SK-N-SH treated with all-trans-retinoic acid at 6 μM for 48 hours (cell line): Measurements from ENCODE around the gene SLC45A1.

Experiments used
- CSDC2 ChIP-seq: fragments of 250-450 bp; sonication (Bioruptor Pico); IDR thresholded peaks from 2 replicates; pipeline ENCODE4 v1.5.0; 2020; ENCODE audit warnings: mild to moderate bottlenecking, moderate library complexity
- GLIS3 ChIP-seq: fragments of 250-450 bp; sonication (Bioruptor Pico); IDR thresholded peaks from 2 replicates; pipeline ENCODE4 v1.5.0; 2020; ENCODE audit warnings: mild to moderate bottlenecking, moderate library complexity
- ISL1 ChIP-seq: fragments of 250-450 bp; sonication (Bioruptor Pico); IDR thresholded peaks from 2 replicates; pipeline ENCODE4 v2.1.2; 2022; ENCODE audit warnings: mild to moderate bottlenecking, moderate library complexity
- OSR1 ChIP-seq: fragments of 250-450 bp; sonication (Bioruptor Pico); IDR thresholded peaks from 2 replicates; pipeline ENCODE4 v1.8.0; 2022; ENCODE audit warnings: moderate library complexity, mild to moderate bottlenecking, inconsistent platforms
- PATZ1 ChIP-seq: fragments of 250-450 bp; sonication (Bioruptor Pico); IDR thresholded peaks from 2 replicates; pipeline ENCODE4 v1.8.0; 2020; ENCODE audit warnings: mild to moderate bottlenecking, moderate library complexity, borderline replicate concordance
- POU6F1 ChIP-seq: fragments of 250-450 bp; sonication (Bioruptor Pico); IDR thresholded peaks from 2 replicates; pipeline ENCODE4 v1.8.0; 2021; ENCODE audit warnings: low read depth, mild to moderate bottlenecking, moderate library complexity, borderline replicate concordance
- PPARA ChIP-seq: fragments of 250-450 bp; sonication (Bioruptor Pico); IDR thresholded peaks from 2 replicates; pipeline ENCODE4 v1.5.0; 2020; ENCODE audit warnings: mild to moderate bottlenecking, borderline replicate concordance
- RARB ChIP-seq: fragments of 250-450 bp; sonication (Bioruptor Pico); IDR thresholded peaks from 2 replicates; pipeline ENCODE4 v1.8.0; 2021; ENCODE audit warnings: mild to moderate bottlenecking, moderate library complexity
- SNAI2 ChIP-seq: fragments of 250-450 bp; sonication (Bioruptor Pico); IDR thresholded peaks from 2 replicates; pipeline ENCODE4 v1.5.0; 2020; ENCODE audit warnings: mild to moderate bottlenecking, moderate library complexity
- TOX ChIP-seq: fragments of 250-450 bp; sonication (Bioruptor Pico); IDR thresholded peaks from 2 replicates; pipeline ENCODE4 v1.8.0; 2021; ENCODE audit warnings: mild to moderate bottlenecking, moderate library complexity, borderline replicate concordance
- ZFP30 ChIP-seq: fragments of 450-650 bp; formaldehyde crosslinking; IDR thresholded peaks from 2 replicates; pipeline ENCODE4 v1.5.0; 2022; ENCODE audit warnings: mild to moderate bottlenecking, moderate library complexity
- ZNF565 ChIP-seq: fragments of 450-650 bp; formaldehyde crosslinking; conservative IDR thresholded peaks from 2 replicates; pipeline ENCODE4 v1.5.0; 2020; ENCODE audit warnings: low read depth, mild to moderate bottlenecking, moderate library complexity
- ZNF70 ChIP-seq: fragments of 450-650 bp; formaldehyde crosslinking; IDR thresholded peaks from 2 replicates; pipeline ENCODE4 v1.5.0; 2020; ENCODE audit warnings: mild to moderate bottlenecking, moderate library complexity
- TF ChIP-seq, protein P1 (sequence below): fragments of 250-450 bp; sonication (Bioruptor Pico); IDR thresholded peaks from 2 replicates; pipeline ENCODE4 v1.5.1; 2020; ENCODE audit warnings: low read depth, mild to moderate bottlenecking, moderate library complexity

DNA sequence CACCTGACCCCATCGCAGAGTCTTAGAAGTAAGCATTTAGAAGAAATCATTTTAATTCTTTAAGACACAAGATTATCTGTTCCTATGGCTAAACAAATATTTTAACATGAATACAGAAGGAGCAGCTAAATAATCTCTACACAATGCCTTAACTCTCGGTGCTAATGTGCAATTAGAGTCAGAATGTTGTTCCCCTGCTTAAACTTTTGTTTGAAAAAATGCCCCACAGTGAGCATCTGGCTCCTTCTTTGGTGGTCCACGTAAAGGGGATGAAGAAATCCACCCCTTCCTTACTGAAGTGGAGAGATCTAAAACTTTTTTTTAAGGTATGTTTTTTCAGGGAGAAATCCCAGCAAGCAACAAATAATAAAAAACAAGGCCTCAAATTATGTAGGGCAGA is 55.2 kb downstream of the SLC45A1 start:
- TF ChIP-seq ZNF565 (CRISPR knock-in tag) = no peak
- TF ChIP-seq CSDC2 (CRISPR knock-in tag) = no peak
- TF ChIP-seq SNAI2 (CRISPR knock-in tag) = no peak
- no peak for TF ChIP-seq OSR1 (CRISPR knock-in tag)
- TF ChIP-seq ISL1 (CRISPR knock-in tag) = no peak
- no peak for TF ChIP-seq TOX (CRISPR knock-in tag)
- TF ChIP-seq, protein P1, sequence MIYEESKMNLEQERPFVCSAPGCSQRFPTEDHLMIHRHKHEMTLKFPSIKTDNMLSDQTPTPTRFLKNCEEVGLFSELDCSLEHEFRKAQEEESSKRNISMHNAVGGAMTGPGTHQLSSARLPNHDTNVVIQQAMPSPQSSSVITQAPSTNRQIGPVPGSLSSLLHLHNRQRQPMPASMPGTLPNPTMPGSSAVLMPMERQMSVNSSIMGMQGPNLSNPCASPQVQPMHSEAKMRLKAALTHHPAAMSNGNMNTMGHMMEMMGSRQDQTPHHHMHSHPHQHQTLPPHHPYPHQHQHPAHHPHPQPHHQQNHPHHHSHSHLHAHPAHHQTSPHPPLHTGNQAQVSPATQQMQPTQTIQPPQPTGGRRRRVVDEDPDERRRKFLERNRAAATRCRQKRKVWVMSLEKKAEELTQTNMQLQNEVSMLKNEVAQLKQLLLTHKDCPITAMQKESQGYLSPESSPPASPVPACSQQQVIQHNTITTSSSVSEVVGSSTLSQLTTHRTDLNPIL = no peak
- TF ChIP-seq ZNF70 = no peak
- no peak for TF ChIP-seq ZFP30 (CRISPR knock-in tag)
- TF ChIP-seq PPARA (CRISPR knock-in tag) = no peak
- TF ChIP-seq POU6F1 (CRISPR knock-in tag) = no peak
- no peak for TF ChIP-seq PATZ1 (CRISPR knock-in tag)
- TF ChIP-seq RARB (CRISPR knock-in tag) = no peak
- no peak for TF ChIP-seq GLIS3 (CRISPR knock-in tag)
